ENCODE measurements around the gene HSCB. TPM values are rescaled to one million over a fixed set of nuclear protein-coding genes. Genes with fewer than 3 reads are reported as not detected.

Gene HSCB
- total RNA-seq, 2 experiments from 2014 or later: 16.7 to 17.0 TPM

GRCh38 chr22:28768701-28769393 is 27.0 kb downstream of the HSCB start:
- Mint-ChIP-seq H3K4me1 (peaks cover 7% of the 10 kb centered on the region), H3K36me3 (peaks cover 5% of the 10 kb centered on the region), H3K27me3 (no peaks in the 10 kb centered on the region), H3K27ac (no peak overlapping the region), H3K4me3 (no peak overlapping the region), H3K9me3 (peaks cover 4% of the 10 kb centered on the region)
- no peak for DNase-seq

GRCh38 chr22:28769394-28770085 is 27.7 kb downstream of the HSCB start:
- H3K36me3 Mint-ChIP-seq: peaks cover 7% of the 10 kb centered on the region
- DNase-seq: no peak
- H3K4me3 Mint-ChIP-seq: no peak overlapping the region
- H3K4me1 Mint-ChIP-seq: peaks cover 9% of the 10 kb centered on the region
- peaks cover 4% of the 10 kb centered on the region for H3K9me3 Mint-ChIP-seq
- no peak overlapping the region for H3K27ac Mint-ChIP-seq
- H3K27me3 Mint-ChIP-seq: no peaks in the 10 kb centered on the region

GRCh38 chr22:28771195-28771791 is 29.5 kb downstream of the HSCB start:
- no peak for DNase-seq
- peaks cover 17% of the 10 kb centered on the region for H3K4me1 Mint-ChIP-seq
- H3K36me3 Mint-ChIP-seq: peaks cover 18% of the 10 kb centered on the region
- peaks cover 4% of the 10 kb centered on the region for H3K9me3 Mint-ChIP-seq
- no peak overlapping the region for H3K27ac Mint-ChIP-seq
- no peak overlapping the region for H3K4me3 Mint-ChIP-seq
- no peaks in the 10 kb centered on the region for H3K27me3 Mint-ChIP-seq

- Mint-ChIP-seq H3K27me3 (no peaks in the 10 kb centered on the region), H3K9me3 (peaks cover 4% of the 10 kb centered on the region), H3K27ac (peak within 1 kb of the TSS; percentile 94), H3K4me3 (peak within 1 kb of the TSS; percentile 91), H3K36me3 (peaks cover 22% of the 10 kb centered on the region), H3K4me1 (peaks cover 20% of the 10 kb centered on the region)
- DNase-seq: peak; percentile 92
Observed at GRCh38 chr22:28772633-28773460, 31.0 kb downstream of the HSCB start, which contains the start of gene CCDC117. CCDC117 (plus strand) TSS chr22:28772695; CDS start chr22:28772850, 155 bp downstream.

GRCh38 chr22:28773461-28773867 is 31.6 kb downstream of the HSCB start:
- H3K36me3 Mint-ChIP-seq: peaks cover 23% of the 10 kb centered on the region
- DNase-seq: no peak
- H3K4me3 Mint-ChIP-seq: peak overlapping the region; percentile 91
- H3K9me3 Mint-ChIP-seq: peaks cover 4% of the 10 kb centered on the region
- H3K27ac Mint-ChIP-seq: peak overlapping the region; percentile 94
- peaks cover 25% of the 10 kb centered on the region for H3K4me1 Mint-ChIP-seq
- no peaks in the 10 kb centered on the region for H3K27me3 Mint-ChIP-seq

GRCh38 chr22:28774378-28774777 is 32.5 kb downstream of the HSCB start:
- peaks cover 4% of the 10 kb centered on the region for H3K9me3 Mint-ChIP-seq
- H3K27ac Mint-ChIP-seq: no peak overlapping the region
- DNase-seq: no peak
- H3K4me3 Mint-ChIP-seq: peak overlapping the region; percentile 61
- H3K27me3 Mint-ChIP-seq: no peaks in the 10 kb centered on the region
- H3K4me1 Mint-ChIP-seq: peaks cover 27% of the 10 kb centered on the region
- H3K36me3 Mint-ChIP-seq: peaks cover 23% of the 10 kb centered on the region

- H3K27me3 Mint-ChIP-seq: no peaks in the 10 kb centered on the region
- H3K27ac Mint-ChIP-seq: no peak overlapping the region
- H3K4me1 Mint-ChIP-seq: peaks cover 21% of the 10 kb centered on the region
- no peak overlapping the region for H3K4me3 Mint-ChIP-seq
- no peak for DNase-seq
- H3K36me3 Mint-ChIP-seq: peaks cover 17% of the 10 kb centered on the region
- H3K9me3 Mint-ChIP-seq: no peaks in the 10 kb centered on the region
Observed at GRCh38 chr22:28779833-28780232, 38.0 kb downstream of the HSCB start.

- Mint-ChIP-seq H3K27me3 (no peaks in the 10 kb centered on the region), H3K36me3 (peaks cover 19% of the 10 kb centered on the region), H3K4me3 (no peak overlapping the region), H3K27ac (no peak overlapping the region), H3K4me1 (peaks cover 19% of the 10 kb centered on the region), H3K9me3 (no peaks in the 10 kb centered on the region)
- no peak for DNase-seq
Observed at GRCh38 chr22:28780296-28780695, 38.5 kb downstream of the HSCB start.

GRCh38 chr22:28783786-28784671 is 42.2 kb downstream of the HSCB start:
- no peak overlapping the region for H3K4me3 Mint-ChIP-seq

GRCh38 chr22:28788601-28789000 is 46.8 kb downstream of the HSCB start:
- Mint-ChIP-seq H3K27me3 (no peaks in the 10 kb centered on the region), H3K4me1 (peaks cover 28% of the 10 kb centered on the region), H3K27ac (no peak overlapping the region)

More at GRCh38 chr22:28783786-28784671, 42.2 kb downstream of the HSCB start:
- H3K27ac Mint-ChIP-seq: no peak overlapping the region
- DNase-seq: no peak
- H3K36me3 Mint-ChIP-seq: peaks cover 19% of the 10 kb centered on the region
- H3K27me3 Mint-ChIP-seq: no peaks in the 10 kb centered on the region
- peaks cover 8% of the 10 kb centered on the region for H3K4me1 Mint-ChIP-seq
- H3K9me3 Mint-ChIP-seq: no peaks in the 10 kb centered on the region

GRCh38 chr22:28791124-28791523 is 49.3 kb downstream of the HSCB start:
- peaks cover 33% of the 10 kb centered on the region for H3K36me3 Mint-ChIP-seq
- no peak for DNase-seq
- H3K9me3 Mint-ChIP-seq: no peaks in the 10 kb centered on the region
- H3K4me1 Mint-ChIP-seq: peaks cover 47% of the 10 kb centered on the region
- no peaks in the 10 kb centered on the region for H3K27me3 Mint-ChIP-seq
- H3K27ac Mint-ChIP-seq: no peak overlapping the region
- H3K4me3 Mint-ChIP-seq: no peak overlapping the region

More at GRCh38 chr22:28788601-28789000, 46.8 kb downstream of the HSCB start:
- Mint-ChIP-seq H3K9me3 (no peaks in the 10 kb centered on the region), H3K4me3 (no peak overlapping the region), H3K36me3 (peaks cover 25% of the 10 kb centered on the region)
- DNase-seq: no peak

GRCh38 chr22:28791841-28792490 is 50.1 kb downstream of the HSCB start:
- Mint-ChIP-seq H3K36me3 (peaks cover 37% of the 10 kb centered on the region), H3K4me3 (no peak overlapping the region), H3K9me3 (no peaks in the 10 kb centered on the region), H3K27me3 (no peaks in the 10 kb centered on the region), H3K27ac (peak overlapping the region; percentile 17), H3K4me1 (peaks cover 56% of the 10 kb centered on the region)
- DNase-seq: no peak

GRCh38 chr22:28792491-28793383 is 50.9 kb downstream of the HSCB start:
- DNase-seq: no peak
- Mint-ChIP-seq H3K9me3 (no peaks in the 10 kb centered on the region), H3K4me3 (no peak overlapping the region), H3K27me3 (no peaks in the 10 kb centered on the region), H3K36me3 (peaks cover 41% of the 10 kb centered on the region), H3K27ac (peak overlapping the region; percentile 17), H3K4me1 (peaks cover 57% of the 10 kb centered on the region)

Measured in activated naive CD8-positive, alpha-beta T cell treated with anti-CD3 and anti-CD28 coated beads for 36 hours (primary cell).